Choroid plexus epithelial cell (primary cell): ENCODE data around the gene HS3ST2.

Source experiments
- DNase-seq: peaks from one replicate; pipeline ENCODE4 v3.0.0-alpha.2; 2010; ENCODE audit warnings: low read depth
- H3K4me3 ChIP-seq: 2 replicates; pipeline ENCODE4 v1.5.1; 2011; ENCODE audit warnings: low read depth, mild to moderate bottlenecking, control low read depth, low read length, moderate library complexity
- TF ChIP-seq, protein P1 (sequence below): conservative IDR thresholded peaks from 2 replicates; pipeline ENCODE4 v1.5.1; 2011; ENCODE audit warnings: low read depth, mild to moderate bottlenecking, control low read depth, inconsistent platforms, low read length, moderate library complexity

HS3ST2 gene

DNA sequence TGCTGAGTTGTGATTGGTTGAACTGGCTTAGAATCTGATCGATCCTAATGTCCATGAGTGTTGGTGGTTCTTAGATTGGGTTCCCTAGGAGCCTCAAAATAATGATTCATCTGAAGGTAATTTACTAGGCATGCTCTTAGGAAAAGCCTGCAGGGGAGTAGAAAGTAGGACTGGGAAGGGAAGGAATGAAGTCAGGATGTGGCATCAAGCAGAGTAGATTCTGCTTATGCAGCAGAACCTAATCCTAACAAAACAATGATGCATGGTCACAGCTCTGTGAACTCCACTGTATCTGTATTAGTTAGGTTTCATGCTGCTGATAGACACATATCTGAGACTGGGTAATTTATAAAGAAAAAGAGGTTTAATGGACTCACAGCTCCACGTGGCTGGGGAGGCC is 132.5 kb downstream of the HS3ST2 start:
- no peak for DNase-seq
- TF ChIP-seq, protein P1, sequence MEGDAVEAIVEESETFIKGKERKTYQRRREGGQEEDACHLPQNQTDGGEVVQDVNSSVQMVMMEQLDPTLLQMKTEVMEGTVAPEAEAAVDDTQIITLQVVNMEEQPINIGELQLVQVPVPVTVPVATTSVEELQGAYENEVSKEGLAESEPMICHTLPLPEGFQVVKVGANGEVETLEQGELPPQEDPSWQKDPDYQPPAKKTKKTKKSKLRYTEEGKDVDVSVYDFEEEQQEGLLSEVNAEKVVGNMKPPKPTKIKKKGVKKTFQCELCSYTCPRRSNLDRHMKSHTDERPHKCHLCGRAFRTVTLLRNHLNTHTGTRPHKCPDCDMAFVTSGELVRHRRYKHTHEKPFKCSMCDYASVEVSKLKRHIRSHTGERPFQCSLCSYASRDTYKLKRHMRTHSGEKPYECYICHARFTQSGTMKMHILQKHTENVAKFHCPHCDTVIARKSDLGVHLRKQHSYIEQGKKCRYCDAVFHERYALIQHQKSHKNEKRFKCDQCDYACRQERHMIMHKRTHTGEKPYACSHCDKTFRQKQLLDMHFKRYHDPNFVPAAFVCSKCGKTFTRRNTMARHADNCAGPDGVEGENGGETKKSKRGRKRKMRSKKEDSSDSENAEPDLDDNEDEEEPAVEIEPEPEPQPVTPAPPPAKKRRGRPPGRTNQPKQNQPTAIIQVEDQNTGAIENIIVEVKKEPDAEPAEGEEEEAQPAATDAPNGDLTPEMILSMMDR: no peak
- H3K4me3 ChIP-seq: no peak overlapping the region

- TF ChIP-seq, protein P1: no peak
- no peak for DNase-seq
- no peak overlapping the region for H3K4me3 ChIP-seq
Observed at GRCh38 chr16:22948058-22948602, 134.2 kb downstream of the HS3ST2 start.

GRCh38 chr16:22948603-22949368 is 134.8 kb downstream of the HS3ST2 start:
- TF ChIP-seq, protein P1: peak; percentile 66
- DNase-seq: peak; percentile 56
- no peak overlapping the region for H3K4me3 ChIP-seq

GRCh38 chr16:22955461-22956070 is 141.6 kb downstream of the HS3ST2 start:
- TF ChIP-seq, protein P1: no peak
- DNase-seq: no peak
- H3K4me3 ChIP-seq: no peak overlapping the region

DNA sequence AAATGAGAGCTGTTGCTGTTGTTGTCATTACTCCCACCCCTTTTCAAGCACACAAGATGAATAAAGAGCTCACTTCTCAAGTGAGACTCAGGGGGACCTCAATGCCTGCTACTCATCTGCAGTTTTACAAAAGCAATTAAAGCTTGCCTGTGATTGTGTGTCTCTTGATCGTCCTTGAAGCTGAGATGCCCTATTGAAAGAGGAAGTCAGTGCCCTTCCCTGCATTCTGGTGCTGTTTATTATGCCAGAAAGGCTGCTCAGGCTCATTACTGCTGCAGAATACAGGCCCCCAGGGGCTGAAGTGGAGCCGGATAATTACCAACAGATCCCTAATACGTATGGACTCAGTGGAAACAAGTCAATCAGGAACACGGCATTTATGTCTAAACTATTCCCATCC is 147.2 kb downstream of the HS3ST2 start:
- TF ChIP-seq, protein P1: no peak
- no peak overlapping the region for H3K4me3 ChIP-seq
- no peak for DNase-seq

DNA sequence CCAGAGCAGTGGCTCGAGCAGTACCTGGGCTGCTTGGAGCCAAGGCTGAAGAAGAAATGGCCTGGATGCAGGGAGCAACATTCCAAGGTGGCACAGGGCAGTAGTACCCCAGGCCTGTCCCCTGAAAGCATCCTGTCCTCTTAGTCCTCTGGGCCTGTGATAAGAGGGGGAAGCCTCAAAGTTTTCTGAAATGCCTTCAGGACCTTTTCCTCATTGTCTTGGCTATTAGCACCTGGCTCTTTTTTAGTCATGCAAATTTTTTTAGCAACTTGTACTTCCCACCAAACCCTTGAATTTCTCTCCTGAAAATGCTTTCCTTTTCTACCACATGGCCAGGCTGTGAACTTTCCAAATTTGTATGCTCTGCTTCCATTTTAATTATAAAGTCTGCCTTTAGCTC is 148.9 kb downstream of the HS3ST2 start:
- no peak overlapping the region for H3K4me3 ChIP-seq
- TF ChIP-seq, protein P1: no peak
- DNase-seq: no peak
